Kidney (tissue), 14 donors: Measurements from ENCODE around the gene CARD19. TPM values are rescaled to one million over a fixed set of nuclear protein-coding genes. Genes with fewer than 3 reads are reported as not detected.
A peak's percentile ranks its signal among the peaks of the same experiment; 100 is the strongest.

Experiments
- DNase-seq, 5 donors: peaks; one replicate each; pipeline ENCODE4 v3.0.0-alpha.2; 2013 to 2020
- FAIRE-seq: peaks from 2 replicates; lab custom pipeline; 2012; peaks lifted over from hg19 to GRCh38; lab: Jason Lieb, UNC
- H3K27ac ChIP-seq, 2 donors: one replicate each; pipeline ENCODE4 v1.7.0; 2013; ENCODE audit warnings: low read depth in 2 of 2, low read length in 2 of 2, inconsistent platforms in 1 of 2
- H3K27me3 ChIP-seq: one replicate; pipeline ENCODE4 v1.7.1; 2013; ENCODE audit warnings: low read length, inconsistent platforms; ENCODE audit not compliant: control insufficient read depth, insufficient read depth
- H3K36me3 ChIP-seq, 3 donors: one replicate each; pipeline versions ENCODE4 v1.7.0 to v1.7.1; 2013; ENCODE audit warnings: low read length in 3 of 3, control low read depth in 1 of 3, inconsistent platforms in 1 of 3; ENCODE audit not compliant: insufficient read depth in 3 of 3, control insufficient read depth in 2 of 3
- H3K4me1 ChIP-seq, 3 donors: one replicate each; pipeline versions ENCODE4 v1.7.0 to v1.7.1; 2013; ENCODE audit warnings: low read length in 3 of 3, inconsistent platforms in 1 of 3, low read depth in 1 of 3; ENCODE audit not compliant: control insufficient read depth in 2 of 3, insufficient read depth in 2 of 3
- H3K4me3 ChIP-seq, 3 donors: one replicate each; pipeline versions ENCODE4 v1.7.0 to v1.8.1; 2013; ENCODE audit warnings: low read length in 3 of 3, control low read depth in 1 of 3, inconsistent platforms in 1 of 3
- H3K9ac ChIP-seq, 3 donors: one replicate each; pipeline versions ENCODE4 v1.7.0 to v1.7.1; 2013; ENCODE audit warnings: low read length in 3 of 3, control low read depth in 1 of 3, inconsistent platforms in 1 of 3
- H3K9me3 ChIP-seq, 3 donors: one replicate each; pipeline versions ENCODE4 v1.7.0 to v1.7.1; 2013; ENCODE audit warnings: low read length in 3 of 3, control low read depth in 1 of 3, inconsistent platforms in 1 of 3; ENCODE audit not compliant: control insufficient read depth in 2 of 3, insufficient read depth in 1 of 3
- intact Hi-C: fragments of 100-400 bp; cut with DNase I; formaldehyde crosslinking; loops from one replicate; pipeline ENCODE4 v1.11.1; 2022
- polyA plus RNA-seq: library from polyadenylated mRNA; stranded (reverse); fragments of 350-450 nt; fragmentation: Illumina TruSeq; extraction: RNeasy Lipid Tissue Mini Kit (QIAGEN cat#74804); gene quantifications from one replicate; pipeline ENCODE4 v1.2.3, GENCODE V29; 2014; ENCODE audit warnings: low read depth, low replicate concordance; ENCODE audit not compliant: insufficient read depth
- total RNA-seq: library from RNA; stranded (reverse); fragmentation: NEBNext Ultra II Directional; extraction: Animal tissue kit (Norgen Biotek cat#: 25700); gene quantifications from one replicate; pipeline ENCODE4 v1.2.1, GENCODE V29; 2021
- TF ChIP-seq, protein P1 (sequence below): IDR thresholded peaks from 3 replicates; pipeline ENCODE4 v1.5.1; 2012; ENCODE audit warnings: mild to moderate bottlenecking, moderate library complexity, borderline replicate concordance; ENCODE audit not compliant: insufficient read depth; ENCODE audit errors: extremely low read depth
- donor health status: control.
- donor health status: control.
- donor health status: control.
- donor health status: control.
- donor health status: control.
- donor health status: DM: yes; HTN: yes; CAD: no.
- donor health status: Normal renal cell carcinoma (clear cell type).

The CARD19 gene
- total and polyA plus RNA-seq, 2 donors from 2014 or later = 44.5 to 49.3 TPM

DNA sequence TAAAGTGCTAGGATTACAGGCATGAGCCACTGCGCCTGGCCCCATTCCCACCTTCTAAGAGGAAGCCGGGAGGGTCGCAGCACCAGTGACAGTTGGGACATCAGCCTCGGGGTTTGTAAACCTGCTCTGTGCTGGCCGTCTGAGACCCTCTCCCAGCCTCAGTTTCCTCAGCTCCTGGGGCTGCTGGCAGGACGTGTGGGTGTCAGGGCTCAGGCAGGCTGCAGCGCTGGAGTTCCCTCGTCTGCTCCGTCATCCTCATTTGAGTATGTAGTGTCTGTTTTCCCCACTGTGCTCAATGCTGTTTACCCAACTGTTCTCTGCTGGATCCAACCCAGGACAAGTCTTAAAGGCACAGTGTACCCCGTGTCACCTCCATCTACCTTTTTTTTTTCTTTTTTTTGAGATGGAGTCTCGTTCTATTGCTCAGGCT, 40.0 kb downstream of the CARD19 start:
- DNase-seq = peak in 2 of 5 donors; percentile 31 to 38
- H3K27me3 ChIP-seq = no peaks in the 10 kb centered on the region
- FAIRE-seq = no peak
- no peak overlapping the region for H3K9ac ChIP-seq
- H3K36me3 ChIP-seq = no peaks in the 10 kb centered on the region
- H3K4me1 ChIP-seq = peaks cover 0 to 33% (median 19%) of the 10 kb centered on the region in 3 donors
- intact Hi-C loops = no loop called here
- no peak overlapping the region for H3K4me3 ChIP-seq
- H3K9me3 ChIP-seq = no peaks in the 10 kb centered on the region
- TF ChIP-seq, protein P1, sequence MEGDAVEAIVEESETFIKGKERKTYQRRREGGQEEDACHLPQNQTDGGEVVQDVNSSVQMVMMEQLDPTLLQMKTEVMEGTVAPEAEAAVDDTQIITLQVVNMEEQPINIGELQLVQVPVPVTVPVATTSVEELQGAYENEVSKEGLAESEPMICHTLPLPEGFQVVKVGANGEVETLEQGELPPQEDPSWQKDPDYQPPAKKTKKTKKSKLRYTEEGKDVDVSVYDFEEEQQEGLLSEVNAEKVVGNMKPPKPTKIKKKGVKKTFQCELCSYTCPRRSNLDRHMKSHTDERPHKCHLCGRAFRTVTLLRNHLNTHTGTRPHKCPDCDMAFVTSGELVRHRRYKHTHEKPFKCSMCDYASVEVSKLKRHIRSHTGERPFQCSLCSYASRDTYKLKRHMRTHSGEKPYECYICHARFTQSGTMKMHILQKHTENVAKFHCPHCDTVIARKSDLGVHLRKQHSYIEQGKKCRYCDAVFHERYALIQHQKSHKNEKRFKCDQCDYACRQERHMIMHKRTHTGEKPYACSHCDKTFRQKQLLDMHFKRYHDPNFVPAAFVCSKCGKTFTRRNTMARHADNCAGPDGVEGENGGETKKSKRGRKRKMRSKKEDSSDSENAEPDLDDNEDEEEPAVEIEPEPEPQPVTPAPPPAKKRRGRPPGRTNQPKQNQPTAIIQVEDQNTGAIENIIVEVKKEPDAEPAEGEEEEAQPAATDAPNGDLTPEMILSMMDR = no peak
- H3K27ac ChIP-seq = no peak overlapping the region

DNA sequence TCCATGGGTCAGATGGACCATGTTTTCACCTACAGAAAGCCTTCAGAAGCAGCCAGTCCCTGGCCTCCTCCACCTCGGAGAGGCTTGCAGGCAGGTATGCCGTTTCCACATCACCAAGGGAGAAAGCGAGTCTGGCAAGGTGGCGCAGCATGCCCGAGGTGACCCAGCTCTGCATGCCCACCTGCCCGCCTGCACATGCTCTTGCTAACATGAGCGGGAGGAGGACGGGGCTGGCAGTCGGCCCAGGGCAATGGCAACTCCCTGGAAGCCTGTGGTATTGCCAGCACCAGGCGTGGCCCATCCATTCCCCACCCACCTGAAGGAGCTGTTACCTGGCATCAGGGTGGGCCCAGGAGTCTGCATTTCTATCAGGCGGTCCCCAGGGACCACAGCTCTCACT, 41.3 kb downstream of the CARD19 start:
- intact Hi-C loops = no loop called here

DNA sequence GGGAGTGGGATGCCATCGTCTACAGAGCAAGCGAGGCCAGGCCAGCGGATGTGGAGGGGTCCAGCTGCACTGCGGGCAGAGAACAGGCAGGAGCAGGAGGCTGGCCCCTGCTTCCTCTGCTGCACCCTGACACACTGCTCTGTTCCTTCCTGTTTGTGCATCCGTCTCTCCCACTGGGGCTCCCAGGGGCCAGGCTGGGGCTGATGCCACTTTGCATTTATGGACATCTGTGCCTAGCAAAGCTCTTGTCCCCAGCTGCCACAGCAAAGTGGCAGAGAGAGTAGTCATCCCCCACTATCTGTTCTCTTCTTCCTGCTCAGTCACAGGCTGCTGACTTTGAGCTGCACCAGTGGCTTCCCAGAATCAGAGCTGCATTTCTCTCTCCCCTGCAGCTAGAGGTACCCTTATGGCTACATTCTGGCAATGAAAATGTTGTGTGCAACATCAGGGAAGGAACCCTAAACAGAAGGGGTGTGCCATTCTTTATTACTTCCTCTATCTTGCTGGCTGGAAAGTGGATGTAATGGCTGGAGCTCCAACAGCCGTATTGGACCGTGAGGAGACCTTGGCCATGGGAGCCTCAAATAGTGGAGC, 42.3 kb downstream of the CARD19 start:
- H3K4me3 ChIP-seq = no peak overlapping the region
- FAIRE-seq = no peak

More for the DNA sequence above, 41.3 kb downstream of the CARD19 start:
- Histone ChIP-seq H3K27me3 (no peaks in the 10 kb centered on the region), H3K9me3 (no peaks in the 10 kb centered on the region), H3K36me3 (no peaks in the 10 kb centered on the region), H3K9ac (no peak overlapping the region), H3K27ac (no peak overlapping the region), H3K4me1 (peaks cover 0 to 20% (median 5%) of the 10 kb centered on the region in 3 donors), H3K4me3 (no peak overlapping the region)
- TF ChIP-seq, protein P1 = no peak
- DNase-seq = peak in 1 of 5 donors; percentile 42
- FAIRE-seq = no peak

More for the DNA sequence above, 42.3 kb downstream of the CARD19 start:
- no peak for DNase-seq
- TF ChIP-seq, protein P1 = no peak
- Histone ChIP-seq H3K4me1 (peaks cover 0 to 12% (median 0%) of the 10 kb centered on the region in 3 donors), H3K27me3 (no peaks in the 10 kb centered on the region), H3K36me3 (no peaks in the 10 kb centered on the region), H3K27ac (no peak overlapping the region), H3K9ac (no peak overlapping the region), H3K9me3 (no peaks in the 10 kb centered on the region)
- intact Hi-C loops = no loop called here
